A549 (cell line): ENCODE data around the gene PRICKLE4.

Experiments
- ATOH8 ChIP-seq: fragments of 250-450 bp; sonication (Bioruptor Pico); IDR thresholded peaks from 2 replicates; pipeline ENCODE4 v1.5.0; 2020; ENCODE audit warnings: low read depth, mild to moderate bottlenecking, moderate library complexity
- CEBPB ChIP-seq, 2 experiments: fragments of >200 bp in 1 of 2; sonication (Bioruptor Twin) in 1 of 2; formaldehyde crosslinking in 1 of 2; IDR thresholded peaks; 2 replicates each; pipeline ENCODE4 v1.6.1; 2012 to 2016
- CHD4 ChIP-seq: fragments of 200-600 bp; sonication (generic); IDR thresholded peaks from 2 replicates; pipeline ENCODE4 v1.6.1; 2016; ENCODE audit warnings: antibody characterized with exemption, mild to moderate bottlenecking, borderline replicate concordance

GRCh38 chr6:41836022-41836659 lies 55.6 kb downstream of the PRICKLE4 start:
- TF ChIP-seq ATOH8, result no peak
- no peak for TF ChIP-seq CEBPB (IDR thresholded peaks at IDR 0.05)
- no peak for TF ChIP-seq CHD4
